Choroid plexus epithelial cell (primary cell): ENCODE data around the gene TASP1.
A peak's percentile ranks its signal among the peaks of the same experiment; 100 is the strongest.
"Not testable (repeated sequence)": the region's sequence is repeated elsewhere in the genome, so short reads cannot be mapped to it uniquely, and the experiment has no call there.

ENCODE experiments used
- DNase-seq: peaks from one replicate; pipeline ENCODE4 v3.0.0-alpha.2; 2010; ENCODE audit warnings: low read depth
- H3K4me3 ChIP-seq: 2 replicates; pipeline ENCODE4 v1.5.1; 2011; ENCODE audit warnings: low read depth, mild to moderate bottlenecking, control low read depth, low read length, moderate library complexity
- TF ChIP-seq, protein P1 (sequence below): conservative IDR thresholded peaks from 2 replicates; pipeline ENCODE4 v1.5.1; 2011; ENCODE audit warnings: low read depth, mild to moderate bottlenecking, control low read depth, inconsistent platforms, low read length, moderate library complexity

The TASP1 gene

DNA sequence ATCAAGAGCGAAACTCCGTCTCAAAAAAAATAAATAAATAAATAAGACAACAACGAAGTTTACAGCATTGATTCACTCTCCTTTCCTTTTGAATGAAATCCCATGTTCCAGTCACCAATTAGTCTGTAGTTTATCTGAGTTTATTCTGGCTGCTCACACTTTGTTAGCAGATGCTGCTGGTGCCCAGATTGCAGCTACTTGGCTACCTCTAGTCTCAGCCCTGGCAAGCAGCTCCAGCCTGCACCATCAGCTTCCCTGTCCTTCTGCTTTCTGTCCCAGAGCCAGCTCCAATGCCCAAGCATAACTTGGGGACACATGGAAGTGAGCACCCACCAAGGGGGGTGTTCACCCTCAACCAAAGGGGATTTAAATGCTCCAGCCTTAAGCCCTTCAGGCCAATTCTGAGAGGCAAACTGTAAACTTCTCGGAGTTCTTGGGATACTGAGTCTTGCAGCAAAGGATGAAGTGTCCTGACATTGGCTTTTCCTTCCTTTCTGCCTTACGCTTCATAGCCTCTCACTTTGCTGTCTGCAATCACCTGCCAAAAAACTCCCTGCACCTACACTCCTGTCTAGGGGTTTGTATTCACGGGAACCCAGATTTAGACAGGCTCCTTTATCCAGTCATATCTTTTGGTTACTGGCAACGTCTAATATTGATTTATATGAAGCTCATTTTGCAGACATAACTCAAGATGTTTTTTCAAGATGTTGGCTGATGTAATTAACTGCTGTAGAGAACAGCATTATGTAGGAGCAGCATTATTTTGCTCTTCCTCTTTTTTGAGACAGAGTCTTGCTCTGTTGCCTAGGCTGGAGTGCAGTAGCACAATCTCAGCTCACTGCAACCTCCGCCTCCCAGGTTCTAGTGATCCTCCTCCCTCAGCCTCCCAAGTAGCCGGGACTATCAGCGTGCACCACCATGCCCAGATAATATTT lies 9.8 kb upstream of the TASP1 start:
- H3K4me3 ChIP-seq, result no peak overlapping the region
- TF ChIP-seq, protein P1, sequence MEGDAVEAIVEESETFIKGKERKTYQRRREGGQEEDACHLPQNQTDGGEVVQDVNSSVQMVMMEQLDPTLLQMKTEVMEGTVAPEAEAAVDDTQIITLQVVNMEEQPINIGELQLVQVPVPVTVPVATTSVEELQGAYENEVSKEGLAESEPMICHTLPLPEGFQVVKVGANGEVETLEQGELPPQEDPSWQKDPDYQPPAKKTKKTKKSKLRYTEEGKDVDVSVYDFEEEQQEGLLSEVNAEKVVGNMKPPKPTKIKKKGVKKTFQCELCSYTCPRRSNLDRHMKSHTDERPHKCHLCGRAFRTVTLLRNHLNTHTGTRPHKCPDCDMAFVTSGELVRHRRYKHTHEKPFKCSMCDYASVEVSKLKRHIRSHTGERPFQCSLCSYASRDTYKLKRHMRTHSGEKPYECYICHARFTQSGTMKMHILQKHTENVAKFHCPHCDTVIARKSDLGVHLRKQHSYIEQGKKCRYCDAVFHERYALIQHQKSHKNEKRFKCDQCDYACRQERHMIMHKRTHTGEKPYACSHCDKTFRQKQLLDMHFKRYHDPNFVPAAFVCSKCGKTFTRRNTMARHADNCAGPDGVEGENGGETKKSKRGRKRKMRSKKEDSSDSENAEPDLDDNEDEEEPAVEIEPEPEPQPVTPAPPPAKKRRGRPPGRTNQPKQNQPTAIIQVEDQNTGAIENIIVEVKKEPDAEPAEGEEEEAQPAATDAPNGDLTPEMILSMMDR, result no peak
- no peak for DNase-seq

DNA sequence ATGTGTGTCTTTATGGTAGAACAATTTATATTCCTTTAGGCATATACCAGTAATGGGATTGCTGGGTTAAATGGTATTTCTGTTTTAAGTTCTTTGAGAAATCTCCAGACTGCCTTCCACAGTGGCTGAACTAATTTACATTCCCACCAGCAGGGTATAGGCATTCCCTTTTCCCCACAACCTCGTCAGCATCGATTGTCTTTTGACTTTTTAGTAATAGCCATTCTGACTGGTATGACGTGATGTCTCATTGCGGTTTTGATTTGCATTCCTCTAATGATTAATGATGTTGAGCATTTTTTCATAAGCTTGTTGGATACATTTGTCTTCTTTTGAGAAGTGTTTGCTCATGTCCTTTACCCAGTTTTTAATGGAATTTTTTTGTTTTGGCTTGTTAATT lies 5.3 kb upstream of the TASP1 start:
- no peak overlapping the region for H3K4me3 ChIP-seq
- DNase-seq, result no peak
- TF ChIP-seq, protein P1, result no peak

DNA sequence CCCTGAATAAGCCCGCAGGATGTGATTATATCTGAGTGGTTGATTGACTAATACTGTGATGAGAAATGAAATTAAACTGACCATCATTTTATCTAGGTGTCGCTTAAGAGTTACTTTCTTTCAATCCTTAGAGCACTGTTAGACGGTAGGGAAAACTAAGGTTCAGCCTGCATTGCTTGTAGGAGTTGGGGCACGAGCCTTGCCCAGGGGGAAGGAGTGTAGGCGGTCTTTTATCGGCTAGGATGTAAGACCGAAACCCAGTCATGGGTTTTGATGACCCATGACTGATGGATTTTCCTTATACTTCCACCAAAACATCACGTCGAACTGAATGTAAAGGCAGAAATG lies 392 bp upstream of the TASP1 start:
- TF ChIP-seq, protein P1, result no peak
- DNase-seq, result peak; percentile 16
- H3K4me3 ChIP-seq, result peak overlapping the region; percentile 99

DNA sequence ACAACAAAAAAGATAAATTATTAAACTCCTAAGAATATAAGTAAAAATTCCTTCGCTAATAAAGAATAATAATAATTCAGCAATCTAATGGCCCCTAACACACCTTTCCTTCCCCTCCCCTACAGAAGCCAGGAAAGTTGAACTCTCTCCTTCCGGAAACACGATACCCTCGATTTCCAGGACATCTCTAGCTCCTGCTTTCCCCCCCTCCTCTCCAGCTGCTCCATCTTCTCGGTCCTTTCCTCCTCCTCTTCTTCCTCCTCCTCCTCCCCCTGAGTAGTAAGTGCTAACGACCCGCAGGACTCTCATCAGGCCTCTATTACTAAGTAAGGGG lies 603 bp downstream of the TASP1 start:
- no peak for DNase-seq
- peak overlapping the region; percentile 99 for H3K4me3 ChIP-seq
- TF ChIP-seq, protein P1, result no peak

DNA sequence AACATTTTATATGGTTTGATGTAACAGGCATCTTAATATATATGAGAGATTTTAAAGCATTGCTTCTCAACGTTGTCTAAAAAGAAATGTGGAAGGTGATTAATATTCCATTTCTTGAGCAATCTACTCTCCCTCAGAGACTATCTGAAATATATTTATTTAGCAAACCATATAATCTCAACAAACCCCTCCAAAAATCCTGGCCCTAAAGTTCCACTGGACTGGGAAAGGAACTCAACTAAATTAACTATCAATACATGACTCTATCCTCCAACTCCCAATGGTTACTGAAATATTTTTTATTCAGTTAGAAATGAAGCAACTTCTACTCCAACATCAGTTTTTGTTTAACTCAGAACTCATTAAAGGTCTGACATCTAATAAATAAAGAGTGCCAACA lies 6.3 kb downstream of the TASP1 start:
- no peak overlapping the region for H3K4me3 ChIP-seq
- no peak for DNase-seq
- TF ChIP-seq, protein P1, result no peak

DNA sequence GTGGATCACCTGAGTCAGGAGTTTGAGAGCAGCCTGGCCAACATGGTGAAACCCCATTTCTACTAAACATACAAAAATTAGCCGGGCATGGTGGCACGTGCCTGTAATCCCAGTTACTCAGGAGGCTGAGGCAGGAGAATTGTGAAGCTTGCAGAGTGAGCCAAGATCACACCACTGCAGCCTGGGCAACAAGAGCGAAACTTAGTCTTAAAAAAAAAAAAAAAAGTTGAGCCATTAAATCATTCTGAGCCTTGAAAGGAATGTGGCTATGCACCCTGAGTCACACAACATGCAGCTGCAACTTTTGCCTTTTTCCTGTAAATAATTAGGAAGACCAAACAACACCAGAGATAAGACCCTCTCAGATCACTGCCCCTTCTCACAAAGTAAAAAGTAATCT lies 11.2 kb downstream of the TASP1 start:
- not testable (repeated sequence) for H3K4me3 ChIP-seq

DNA sequence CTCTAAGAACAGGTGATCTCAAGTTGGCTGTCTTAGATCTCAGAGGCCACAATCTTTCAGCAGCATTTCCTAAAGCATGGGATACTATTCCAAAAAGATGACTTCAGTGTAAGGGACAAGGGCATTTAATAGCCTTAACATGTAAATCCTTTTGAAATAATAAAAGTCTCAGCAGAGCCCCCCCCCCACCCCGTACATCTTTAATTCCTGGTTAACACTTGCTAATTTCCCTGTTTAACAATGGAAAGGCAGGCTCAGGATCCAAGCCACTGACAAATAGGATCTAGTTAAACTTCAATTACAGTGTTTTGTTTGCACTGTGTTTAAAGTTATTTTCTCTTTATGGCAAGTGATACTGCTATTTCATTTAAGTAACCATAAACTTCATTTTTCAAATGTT lies 12.0 kb downstream of the TASP1 start:
- H3K4me3 ChIP-seq, result no peak overlapping the region
- TF ChIP-seq, protein P1, result no peak
- no peak for DNase-seq

More for the DNA sequence above, 11.2 kb downstream of the TASP1 start:
- peak; percentile 70 for DNase-seq
